H1 (cell line): Measurements from ENCODE around the gene ANKS1B. TPM values are rescaled to one million over a fixed set of nuclear protein-coding genes. Genes with fewer than 3 reads are reported as not detected.

Experiments used
- CTCF ChIA-PET: fragments of 300-600 bp; sonication (Branson Sonifier 250); formaldehyde crosslinking; loops from one replicate; lab custom pipeline; 2021; ENCODE audit not compliant: partially characterized antibody; lab: Charles Lee
- POLR2A ChIA-PET: fragments of 300-600 bp; sonication (Branson Sonifier 250); formaldehyde crosslinking; loops from one replicate; lab custom pipeline; 2021; ENCODE audit warnings: inconsistent platforms; ENCODE audit not compliant: partially characterized antibody; lab: Charles Lee
- DNase-seq, 2 experiments: peaks; one replicate each; pipeline versions ENCODE4 v3.0.0 to v3.0.0-alpha.2; 2010 to 2022; ENCODE audit warnings: low spot score in 2 of 2, low read depth in 1 of 2, mixed read lengths in 1 of 2
- FAIRE-seq: peaks from 2 replicates; lab custom pipeline; 2011; peaks lifted over from hg19 to GRCh38; lab: Jason Lieb, UNC
- H2AFZ ChIP-seq: 2 replicates; pipeline ENCODE4 v1.8.1; 2012; ENCODE audit warnings: low read length, inconsistent platforms
- H2AK5ac ChIP-seq: 2 replicates; pipeline ENCODE4 v1.6.1; 2013; ENCODE audit warnings: low read depth, low read length
- H2BK120ac ChIP-seq: replicated peaks from 2 replicates; pipeline ENCODE3; 2013; ENCODE audit warnings: low read depth, low read length, inconsistent platforms
- H2BK12ac ChIP-seq: 2 replicates; pipeline ENCODE4 v1.6.1; 2013; ENCODE audit warnings: low read depth, low read length
- H2BK15ac ChIP-seq: 2 replicates; pipeline ENCODE4 v1.6.1; 2013; ENCODE audit warnings: low read length
- H2BK20ac ChIP-seq: 2 replicates; pipeline ENCODE4 v1.6.1; 2013; ENCODE audit warnings: low read length
- H2BK5ac ChIP-seq: 2 replicates; pipeline ENCODE4 v1.6.1; 2013; ENCODE audit warnings: low read depth, low read length
- H3K14ac ChIP-seq: 2 replicates; pipeline ENCODE4 v1.6.1; 2013; ENCODE audit warnings: inconsistent platforms; ENCODE audit not compliant: insufficient read length
- H3K18ac ChIP-seq: 2 replicates; pipeline ENCODE4 v1.6.1; 2013; ENCODE audit warnings: low read length; ENCODE audit errors: extremely low read depth
- H3K23ac ChIP-seq: 2 replicates; pipeline ENCODE4 v1.6.1; 2013; ENCODE audit warnings: inconsistent platforms; ENCODE audit not compliant: insufficient read length
- H3K23me2 ChIP-seq: 2 replicates; pipeline ENCODE4 v1.6.1; 2013; ENCODE audit warnings: low read depth, low read length
- H3K27ac ChIP-seq: 2 replicates; pipeline ENCODE4 v1.6.1; 2011; ENCODE audit warnings: low read depth, low read length, inconsistent platforms
- H3K27me3 ChIP-seq, 4 experiments: replicated peaks in 1 of 4; 1 replicate in 1 of 4; 2 replicates in 3 of 4; pipeline versions ENCODE4 v1.6.1 to v1.8.1; 2011 to 2013; ENCODE audit warnings: low read length in 3 of 4, mild to moderate bottlenecking in 3 of 4, inconsistent platforms in 2 of 4, mixed read lengths in 2 of 4, moderate library complexity in 1 of 4; ENCODE audit not compliant: control insufficient read depth in 3 of 4, insufficient read depth in 3 of 4; ENCODE audit errors: extremely low read depth in 1 of 4
- H3K36me3 ChIP-seq, 4 experiments: 2 replicates each; pipeline versions ENCODE4 v1.6.1 to v1.8.1; 2011 to 2013; ENCODE audit warnings: mild to moderate bottlenecking in 4 of 4, low read length in 3 of 4, moderate library complexity in 2 of 4, control low read depth in 1 of 4, inconsistent platforms in 1 of 4; ENCODE audit not compliant: insufficient read depth in 4 of 4, control insufficient read depth in 2 of 4
- H3K4ac ChIP-seq: replicated peaks from 2 replicates; pipeline ENCODE3; 2013; ENCODE audit warnings: low read length, low read depth, mixed read lengths, inconsistent platforms; ENCODE audit not compliant: insufficient read length
- H3K4me1 ChIP-seq, 4 experiments: replicated peaks in 1 of 4; 1 replicate in 1 of 4; 2 replicates in 3 of 4; pipeline versions ENCODE4 v1.6.1 to v1.8.1; 2011 to 2013; ENCODE audit warnings: low read length in 3 of 4, inconsistent platforms in 2 of 4, mixed read lengths in 1 of 4; ENCODE audit not compliant: insufficient read depth in 4 of 4, control insufficient read depth in 3 of 4
- H3K4me2 ChIP-seq, 2 experiments: 2 replicates each; pipeline versions ENCODE4 v1.6.1 to v1.8.1; 2011 to 2013; ENCODE audit warnings: low read depth in 2 of 2, low read length in 2 of 2, control low read depth in 1 of 2, inconsistent platforms in 1 of 2, mild to moderate bottlenecking in 1 of 2; ENCODE audit not compliant: insufficient read depth in 1 of 2
- H3K4me3 ChIP-seq, 4 experiments: fragments of 200-600, 300-600 bp in 1 of 4; sonication (generic), shearing (Covaris generic), sonication (Bioruptor Twin) in 1 of 4; 2 replicates each; pipeline versions ENCODE4 v1.5.1 to v1.8.1; 2011 to 2016; ENCODE audit warnings: low read length in 4 of 4, low read depth in 3 of 4, control low read depth in 2 of 4, inconsistent platforms in 2 of 4, mild to moderate bottlenecking in 2 of 4, mixed read lengths in 1 of 4, moderate library complexity in 1 of 4; ENCODE audit not compliant: insufficient read depth in 2 of 4; ENCODE audit errors: extremely low read depth in 1 of 4
- H3K56ac ChIP-seq: replicated peaks from 2 replicates; pipeline ENCODE3; 2013; ENCODE audit warnings: low read depth, mild to moderate bottlenecking, mixed read lengths, low read length, inconsistent platforms; ENCODE audit not compliant: insufficient read length
- H3K79me1 ChIP-seq: 2 replicates; pipeline ENCODE4 v1.6.1; 2013; ENCODE audit warnings: low read depth, low read length, control low read depth
- H3K79me2 ChIP-seq, 2 experiments: 2 replicates each; pipeline versions ENCODE4 v1.6.1 to v1.8.1; 2012 to 2013; ENCODE audit warnings: low read length in 2 of 2, mild to moderate bottlenecking in 2 of 2, inconsistent platforms in 1 of 2; ENCODE audit not compliant: insufficient read depth in 2 of 2, control insufficient read depth in 1 of 2
- H3K9ac ChIP-seq, 4 experiments: replicated peaks in 1 of 4; 1 replicate in 1 of 4; 2 replicates in 3 of 4; pipeline versions ENCODE4 v1.6.1 to v1.8.1; 2011 to 2013; ENCODE audit warnings: low read depth in 3 of 4, low read length in 3 of 4, control low read depth in 2 of 4, mild to moderate bottlenecking in 2 of 4, moderate library complexity in 2 of 4, inconsistent platforms in 1 of 4; ENCODE audit errors: extremely low read depth in 1 of 4
- H3K9me3 ChIP-seq, 2 experiments: 2 replicates each; pipeline versions ENCODE4 v1.6.1 to v1.8.1; 2012 to 2013; ENCODE audit warnings: mild to moderate bottlenecking in 2 of 2, moderate library complexity in 2 of 2, control low read depth in 1 of 2, inconsistent platforms in 1 of 2, low read depth in 1 of 2, low read length in 1 of 2, mixed read lengths in 1 of 2; ENCODE audit not compliant: insufficient read depth in 2 of 2
- H4K20me1 ChIP-seq, 2 experiments: replicated peaks in 1 of 2; 2 replicates each; pipeline versions ENCODE3 to v1.8.1; 2011 to 2013; ENCODE audit warnings: inconsistent platforms in 2 of 2, low read length in 2 of 2, mild to moderate bottlenecking in 1 of 2; ENCODE audit not compliant: insufficient read depth in 2 of 2, control insufficient read depth in 1 of 2
- H4K5ac ChIP-seq: 2 replicates; pipeline ENCODE4 v1.6.1; 2013; ENCODE audit warnings: low read length, low read depth, mixed read lengths, inconsistent platforms; ENCODE audit not compliant: insufficient read length
- H4K8ac ChIP-seq: 2 replicates; pipeline ENCODE4 v1.8.0; 2013; ENCODE audit warnings: mild to moderate bottlenecking, moderate library complexity, low read length, inconsistent platforms; ENCODE audit not compliant: insufficient read depth; ENCODE audit errors: extremely low read depth
- H4K91ac ChIP-seq: replicated peaks from 2 replicates; pipeline ENCODE3; 2013; ENCODE audit warnings: low read length, mixed read lengths, inconsistent platforms; ENCODE audit not compliant: insufficient read length
- EGR1 ChIP-seq: IDR thresholded peaks from 2 replicates; pipeline ENCODE4 v1.6.1; 2011; ENCODE audit warnings: low read depth, low read length, borderline replicate concordance
- HDAC6 ChIP-seq: IDR thresholded peaks from one replicate; pipeline ENCODE4 v1.7.1; 2012; ENCODE audit warnings: low read depth, mild to moderate bottlenecking, inconsistent platforms, low read length, moderate library complexity
- NRF1 ChIP-seq: IDR thresholded peaks from 2 replicates; pipeline ENCODE4 v1.6.1; 2011; ENCODE audit warnings: mild to moderate bottlenecking, low read depth, low read length, improper control_type of control experiment
- POLR2A ChIP-seq, 2 experiments: IDR thresholded peaks; 1 replicate in 1 of 2; 2 replicates in 1 of 2; pipeline ENCODE4 v1.6.1; 2011; ENCODE audit warnings: low read depth in 2 of 2, low read length in 2 of 2, mild to moderate bottlenecking in 2 of 2; ENCODE audit errors: control extremely low read depth in 1 of 2
- YY1 ChIP-seq: IDR thresholded peaks from 2 replicates; pipeline ENCODE4 v1.6.1; 2011; ENCODE audit warnings: low read depth, mild to moderate bottlenecking, low read length
- WGBS, 2 experiments: shearing (Covaris generic) in 1 of 2; methylation state at CpG; one replicate each; pipeline versions ENCODE4 v1.1.6 to v1.1.7; 2013 to 2015; ENCODE audit warnings: low lambda C conversion rate in 2 of 2, mixed read lengths in 2 of 2, inconsistent platforms in 1 of 2, low coverage in 1 of 2, missing lambda C conversion rate in 1 of 2; ENCODE audit not compliant: insufficient replicate concordance in 2 of 2, insufficient coverage in 1 of 2, insufficient read length in 1 of 2; ENCODE audit errors: extremely low coverage in 1 of 2, missing lambda C conversion rate in 1 of 2; 5-methylcytosine and 5-hydroxymethylcytosine counted together
- polyA plus RNA-seq, 7 experiments: library from polyadenylated mRNA; depleted of rRNA in 3 of 7; stranded (reverse) in 5 of 7; unstranded in 2 of 7; fragments of >200 nt in 5 of 7; fragments of 200-250 nt in 2 of 7; gene quantifications; 1 replicate in 5 of 7; 2 replicates in 1 of 7; 4 replicates in 1 of 7; pipeline versions ENCODE4 v1.2.1 to v1.2.3, GENCODE V29; 2011 to 2013; ENCODE audit warnings: missing spikeins in 2 of 7, mixed read lengths in 2 of 7
- total RNA-seq: library from RNA; stranded (reverse); fragmentation: NEBNext Ultra II Directional; extraction: Animal tissue kit (Norgen Biotek cat#: 25700); gene quantifications from 2 replicates; pipeline ENCODE4 v1.2.1, GENCODE V29; 2021

The ANKS1B gene
- total and polyA plus RNA-seq, 2 of the 8 experiments (the other 6 are each of a cell fraction or from before 2014, with no cell fraction given): 2.7 to 6.1 TPM

DNA sequence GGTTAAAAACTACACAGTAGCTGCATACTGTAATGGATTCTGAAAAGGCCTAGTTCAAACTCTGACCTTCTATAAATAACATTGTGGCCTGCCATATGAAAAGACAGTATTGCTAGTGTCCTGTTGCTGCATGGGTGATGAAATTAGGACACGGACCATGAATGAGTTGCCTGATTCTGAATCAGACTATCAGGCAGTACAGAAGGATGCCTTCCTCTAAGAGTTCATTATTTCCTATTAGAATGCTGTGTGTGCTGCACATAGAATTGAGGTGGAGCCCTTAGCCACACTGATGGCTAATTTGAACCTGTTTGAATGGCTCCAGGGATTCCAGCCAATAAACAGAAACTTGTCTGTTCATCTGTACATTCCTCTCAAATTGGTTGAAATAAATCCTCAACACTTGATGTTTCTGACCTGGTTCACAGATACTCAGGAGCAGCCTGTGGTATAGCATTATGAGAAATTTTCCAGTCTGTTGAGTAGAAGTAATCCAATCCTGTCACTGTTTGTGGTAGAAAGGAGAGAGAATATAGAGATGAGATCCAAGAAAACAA lies 856.4 kb downstream of the ANKS1B start:
- Histone ChIP-seq H2BK15ac (no peak overlapping the region), H4K91ac (no peak overlapping the region), H3K79me1 (no peaks in the 10 kb centered on the region), H2AFZ (no peak overlapping the region), H3K9ac (no peak overlapping the region), H3K9me3 (no peaks in the 10 kb centered on the region), H4K8ac (no peak overlapping the region), H2BK12ac (no peak overlapping the region), H3K27ac (no peak overlapping the region), H3K79me2 (no peaks in the 10 kb centered on the region), H3K36me3 (no peaks in the 10 kb centered on the region), H2BK120ac (no peak overlapping the region), H3K14ac (no peak overlapping the region), H3K23ac (no peak overlapping the region), H3K4ac (no peak overlapping the region), H3K56ac (no peak overlapping the region), H3K18ac (no peak overlapping the region), H4K5ac (no peak overlapping the region), H4K20me1 (no peaks in the 10 kb centered on the region), H3K4me1 (peaks cover 0 to 2% (median 2%) of the 10 kb centered on the region in 4 experiments; a peak in 3 of 7 replicates), H2AK5ac (no peak overlapping the region), H2BK20ac (no peak overlapping the region), H3K27me3 (no peaks in the 10 kb centered on the region), H3K23me2 (no peaks in the 10 kb centered on the region), H2BK5ac (no peak overlapping the region), H3K4me3 (no peak overlapping the region), H3K4me2 (no peak overlapping the region)
- ChIA-PET POLR2A (no interaction called here), CTCF (interaction anchor here (1.0 kb wide), 1 partner anchor 86 kb away, joined by 3 read pairs; no protein-coding TSS in a partner anchor)
- WGBS, 2 experiments: 50% methylated on average over 1 of the region's 1 CpG; no CpG with 5 or more reads in 1 of the 2 experiments
- DNase-seq (no peak), FAIRE-seq (no peak)
- no peak for TF ChIP-seq NRF1
- TF ChIP-seq EGR1: no peak
- no peak for TF ChIP-seq YY1
- TF ChIP-seq POLR2A (IDR thresholded peaks at IDR 0.05; ENCODE audit: control extremely low read depth in 1 of 2, low read depth in 2 of 2, low read length in 2 of 2): no peak
- TF ChIP-seq HDAC6: no peak
